GM12801 (cell line): ENCODE data around the gene ATP2C2.

Experiments
- CTCF ChIP-seq: IDR thresholded peaks from one replicate; pipeline ENCODE4 v1.5.1; 2011; ENCODE audit warnings: control low read depth; ENCODE audit not compliant: insufficient read length; ENCODE audit errors: extremely low read depth

ATP2C2 gene

DNA sequence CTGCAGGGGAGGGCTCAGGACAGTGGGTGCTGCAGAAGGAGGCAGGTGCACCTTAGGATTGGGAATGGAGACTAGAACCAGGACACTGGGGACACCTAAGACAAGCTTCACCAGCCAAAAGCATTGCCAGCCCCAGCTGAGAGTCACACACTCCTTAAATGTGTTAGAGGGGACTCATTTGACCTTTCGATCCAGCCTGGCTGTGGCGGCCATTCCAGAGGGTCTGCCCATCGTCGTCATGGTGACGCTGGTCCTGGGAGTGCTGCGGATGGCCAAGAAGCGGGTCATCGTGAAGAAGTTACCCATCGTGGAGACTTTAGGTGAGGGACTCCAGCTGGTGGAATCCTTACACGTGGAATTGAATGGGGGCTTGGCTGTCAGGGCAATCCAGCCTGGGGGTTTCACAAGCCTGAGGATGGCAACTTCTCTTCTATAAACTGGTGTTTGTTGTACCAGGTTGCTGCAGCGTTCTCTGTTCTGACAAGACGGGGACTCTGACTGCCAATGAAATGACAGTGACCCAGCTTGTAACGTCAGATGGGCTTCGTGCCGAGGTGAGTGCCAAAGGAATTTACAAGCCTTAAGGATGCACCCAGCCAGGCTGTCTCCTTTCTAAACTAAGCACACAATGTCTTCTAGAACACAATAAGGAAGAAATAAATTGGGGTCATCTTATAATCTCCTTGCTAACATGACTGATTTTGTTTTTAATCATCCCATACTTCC, 70.8 kb downstream of the ATP2C2 start:
- no peak for TF ChIP-seq CTCF

GRCh38 chr16:84442416-84443145, 74.2 kb downstream of the ATP2C2 start:
- TF ChIP-seq CTCF, result no peak

- no peak for TF ChIP-seq CTCF
These were observed 74.9 kb downstream of the ATP2C2 start for GRCh38 chr16:84443166-84443802.

DNA sequence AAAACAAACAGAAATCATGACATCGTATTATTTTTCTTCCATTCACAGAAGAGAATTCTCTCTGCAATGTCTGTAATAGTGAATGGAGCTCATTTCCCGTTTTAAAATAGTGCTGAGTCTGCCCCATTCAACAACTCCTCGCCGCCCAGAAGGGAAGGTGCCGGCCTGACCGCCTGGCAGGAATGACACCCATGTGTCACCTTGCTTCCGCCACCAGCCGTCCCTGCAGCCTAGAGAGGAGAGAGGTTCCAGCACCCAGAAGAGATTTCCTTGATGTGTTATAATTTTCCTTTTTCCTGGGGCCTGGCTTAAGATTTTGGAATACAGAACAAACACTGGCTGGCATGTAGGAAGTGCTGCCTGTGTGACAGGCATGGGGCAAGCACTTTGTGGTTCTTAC, 76.1 kb downstream of the ATP2C2 start:
- no peak for TF ChIP-seq CTCF

DNA sequence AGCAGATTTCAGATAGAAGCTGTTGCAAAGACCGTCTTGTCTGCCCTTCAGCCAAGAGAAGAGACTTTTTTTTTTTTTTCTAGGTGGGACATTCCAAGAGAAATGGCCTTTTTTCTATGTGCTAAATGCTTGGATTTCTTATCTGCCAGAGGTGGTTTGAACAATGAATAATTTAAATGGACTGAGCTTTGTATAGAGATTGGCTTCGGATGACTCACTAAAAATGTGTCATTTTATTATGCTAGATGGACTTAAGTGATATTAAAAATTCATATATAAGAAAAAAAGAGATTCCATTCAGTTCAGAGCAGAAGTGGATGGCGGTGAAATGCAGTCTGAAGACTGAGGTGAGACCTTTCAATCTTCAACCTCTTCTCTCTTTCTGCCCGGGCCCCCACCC, 77.7 kb downstream of the ATP2C2 start:
- TF ChIP-seq CTCF, result no peak

- no peak for TF ChIP-seq CTCF
These were observed 78.5 kb downstream of the ATP2C2 start for GRCh38 chr16:84446596-84447392.

DNA sequence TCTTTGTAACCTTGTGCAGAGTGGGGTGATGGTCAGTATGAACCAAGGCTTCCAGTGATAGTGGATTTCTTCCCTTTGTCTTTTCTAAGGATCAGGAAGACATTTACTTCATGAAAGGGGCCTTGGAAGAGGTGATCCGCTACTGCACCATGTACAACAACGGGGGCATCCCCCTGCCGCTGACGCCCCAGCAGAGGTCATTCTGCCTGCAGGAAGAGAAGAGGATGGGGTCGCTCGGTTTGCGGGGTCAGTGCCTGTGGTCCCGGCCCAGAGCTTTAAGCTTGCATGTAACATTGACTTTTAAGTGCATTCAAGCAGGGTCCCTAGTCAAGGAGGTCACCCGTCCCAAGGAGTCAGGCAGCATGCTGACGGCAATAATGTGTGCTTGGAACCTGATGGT, 80.1 kb downstream of the ATP2C2 start:
- TF ChIP-seq CTCF, result no peak
